H1 (cell line): Measurements from ENCODE around the gene PDF. TPM values are rescaled to one million over a fixed set of nuclear protein-coding genes. Genes with fewer than 3 reads are reported as not detected.

Experiments used
- EZH2 ChIP-seq: fragments of 200-600 bp; sonication (generic); IDR thresholded peaks from 2 replicates; pipeline ENCODE4 v1.7.1; 2012; ENCODE audit warnings: low read depth, mild to moderate bottlenecking, moderate library complexity, low read length, inconsistent platforms; ENCODE audit not compliant: severe bottlenecking
- NANOG ChIP-seq: IDR thresholded peaks from 2 replicates; pipeline ENCODE4 v1.6.1; 2011; ENCODE audit warnings: low read length, low read depth, mild to moderate bottlenecking, inconsistent platforms; ENCODE audit not compliant: insufficient read depth, poor library complexity, severe bottlenecking
- PHF8 ChIP-seq: fragments of 200-600 bp; sonication (generic); conservative IDR thresholded peaks from 2 replicates; pipeline ENCODE4 v1.7.1; 2012; ENCODE audit warnings: low read depth, mild to moderate bottlenecking, inconsistent platforms, low read length, moderate library complexity
- SIN3A ChIP-seq, 2 experiments: IDR thresholded peaks in 1 of 2; conservative IDR thresholded peaks in 1 of 2; 2 replicates each; pipeline ENCODE4 v1.6.1; 2011 to 2012; ENCODE audit warnings: low read length in 2 of 2, improper control_type of control experiment in 1 of 2, low read depth in 1 of 2, mild to moderate bottlenecking in 1 of 2
- SP2 ChIP-seq: IDR thresholded peaks from 2 replicates; pipeline ENCODE4 v1.6.1; 2012; ENCODE audit warnings: mild to moderate bottlenecking, low read length, inconsistent platforms
- TCF12 ChIP-seq: IDR thresholded peaks from 2 replicates; pipeline ENCODE4 v1.6.1; 2011; ENCODE audit warnings: low read depth, mild to moderate bottlenecking, low read length
- polyA plus RNA-seq, 7 experiments: library from polyadenylated mRNA; depleted of rRNA in 3 of 7; stranded (reverse) in 5 of 7; unstranded in 2 of 7; fragments of >200 nt in 5 of 7; fragments of 200-250 nt in 2 of 7; gene quantifications; 1 replicate in 5 of 7; 2 replicates in 1 of 7; 4 replicates in 1 of 7; pipeline versions ENCODE4 v1.2.1 to v1.2.3, GENCODE V29; 2011 to 2013; ENCODE audit warnings: missing spikeins in 2 of 7, mixed read lengths in 2 of 7
- total RNA-seq: library from RNA; stranded (reverse); fragmentation: NEBNext Ultra II Directional; extraction: Animal tissue kit (Norgen Biotek cat#: 25700); gene quantifications from 2 replicates; pipeline ENCODE4 v1.2.1, GENCODE V29; 2021

PDF gene
- total and polyA plus RNA-seq, 2 of the 8 experiments (the other 6 are each of a cell fraction or from before 2014, with no cell fraction given) = 17.7 to 23.9 TPM

- no peak for TF ChIP-seq PHF8
- no peak for TF ChIP-seq EZH2
- TF ChIP-seq TCF12 = no peak
- no peak for TF ChIP-seq NANOG
- TF ChIP-seq SP2 = no peak
- no peak for TF ChIP-seq SIN3A (conservative IDR thresholded peaks at IDR 0.05 in 1 of 2, IDR thresholded peaks at IDR 0.05 in 1 of 2; ENCODE audit: low read depth in 1 of 2, low read length in 2 of 2)
- TF ChIP-seq, all 59 proteins: peak for 0
These were observed 1.5 kb downstream of the PDF start (continued) for GRCh38 chr16:69328854-69329316.
